ENCODE results near the gene CCDC28B.

- TF ChIP-seq CTCF (IDR thresholded peaks at IDR 0.05 in 8 of 11, conservative IDR thresholded peaks at IDR 0.05 in 3 of 11) (no peak), POLR2A (IDR thresholded peaks at IDR 0.05) (no peak), POLR2AphosphoS5 (IDR thresholded peaks at IDR 0.05) (no peak)
Measured at GRCh38 chr1:32234792-32235191, 34.4 kb downstream of the CCDC28B start.

All from spleen (tissue), 7 donors.